AG09319 (cell line): ENCODE results near the gene FOXF1.

Experiments used
- DNase-seq: peaks from one replicate; pipeline ENCODE4 v3.0.0-alpha.2; 2010; ENCODE audit warnings: low read depth; ENCODE audit errors: extremely low read depth
- CTCF ChIP-seq: IDR thresholded peaks from 2 replicates; pipeline ENCODE4 v1.5.1; 2011; ENCODE audit warnings: low read depth, mild to moderate bottlenecking, inconsistent platforms, low read length, moderate library complexity

The FOXF1 gene

GRCh38 chr16:86496262-86496928, 13.9 kb upstream of the FOXF1 start:
- TF ChIP-seq CTCF: no peak
- DNase-seq: no peak

- no peak for TF ChIP-seq CTCF
- DNase-seq: no peak
Observed at GRCh38 chr16:86496929-86497461, 13.3 kb upstream of the FOXF1 start.

GRCh38 chr16:86497551-86498021, 12.7 kb upstream of the FOXF1 start:
- no peak for DNase-seq
- TF ChIP-seq CTCF: no peak

- no peak for TF ChIP-seq CTCF
Observed at GRCh38 chr16:86498155-86498670, 12.1 kb upstream of the FOXF1 start.

GRCh38 chr16:86498671-86499439, 11.5 kb upstream of the FOXF1 start:
- DNase-seq: no peak
- TF ChIP-seq CTCF: no peak

More at GRCh38 chr16:86498155-86498670, 12.1 kb upstream of the FOXF1 start:
- DNase-seq: no peak

- TF ChIP-seq CTCF: no peak
- DNase-seq: no peak
Observed at GRCh38 chr16:86499440-86499786, 10.9 kb upstream of the FOXF1 start.
